GM19463 (cell line): Measurements from ENCODE around the gene HNRNPL.
"Not testable (repeated sequence)": the region's sequence is repeated elsewhere in the genome, so short reads cannot be mapped to it uniquely, and the experiment has no call there.

Experiments
- ATAC-seq: cut with Tn5 transposase; IDR thresholded peaks from one replicate; pipeline ENCODE4 v1.9.1; 2021; ENCODE audit warnings: mild to moderate bottlenecking, moderate library complexity; ENCODE audit not compliant: unreplicated experiment

The HNRNPL gene

GRCh38 chr19:38831142-38831605, 18.6 kb downstream of the HNRNPL start:
- peak; percentile 40 for ATAC-seq

GRCh38 chr19:38830039-38830733, 19.6 kb downstream of the HNRNPL start:
- no peak for ATAC-seq

- ATAC-seq, result not testable (repeated sequence)
Observed at GRCh38 chr19:38829203-38829602, 20.6 kb downstream of the HNRNPL start.

- no peak for ATAC-seq
Observed at GRCh38 chr19:38826856-38827551, 22.8 kb downstream of the HNRNPL start.

- ATAC-seq, result not testable (repeated sequence)
Observed at GRCh38 chr19:38825936-38826335, 23.9 kb downstream of the HNRNPL start.

GRCh38 chr19:38821230-38821825, 28.5 kb downstream of the HNRNPL start:
- ATAC-seq, result not testable (repeated sequence)

GRCh38 chr19:38819231-38819920, 30.4 kb downstream of the HNRNPL start:
- ATAC-seq, result no peak

GRCh38 chr19:38817081-38817480, 32.7 kb downstream of the HNRNPL start:
- no peak for ATAC-seq

GRCh38 chr19:38816131-38816750, 33.5 kb downstream of the HNRNPL start:
- ATAC-seq, result no peak

- no peak for ATAC-seq
Observed at GRCh38 chr19:38815059-38816001, 34.5 kb downstream of the HNRNPL start.

GRCh38 chr19:38813932-38814331, 35.9 kb downstream of the HNRNPL start:
- not testable (repeated sequence) for ATAC-seq

- no peak for ATAC-seq
Observed at GRCh38 chr19:38813323-38813722, 36.5 kb downstream of the HNRNPL start.

GRCh38 chr19:38812841-38813320, 36.9 kb downstream of the HNRNPL start, which contains the start of gene LGALS4:
Gene LGALS4, minus strand, starts transcription at chr19:38812945. Its CDS starts 59 bp downstream, at chr19:38812886.
- no peak for ATAC-seq

GRCh38 chr19:38812009-38812840, 37.6 kb downstream of the HNRNPL start:
- no peak for ATAC-seq

GRCh38 chr19:38809592-38810252, 40.1 kb downstream of the HNRNPL start:
- no peak for ATAC-seq

- ATAC-seq, result no peak
Observed at GRCh38 chr19:38808741-38809140, 41.0 kb downstream of the HNRNPL start.

- ATAC-seq, result not testable (repeated sequence)
Observed at GRCh38 chr19:38807374-38808098, 42.2 kb downstream of the HNRNPL start.
